K562 (cell line): ENCODE measurements around the gene COL6A2. TPM values are rescaled to one million over a fixed set of nuclear protein-coding genes. Genes with fewer than 3 reads are reported as not detected.
A peak's percentile ranks its signal among the peaks of the same experiment; 100 is the strongest.

ENCODE experiments used
- ATAC-seq: fragments of 200-7000 bp; cut with Tn5 transposase; 3 replicates; pipeline ENCODE4 v1.9.1; 2020; ENCODE audit warnings: moderate library complexity
- BruUV-seq: library from RNA; stranded (reverse); fragments of 400-500 nt; replicated peaks from 2 replicates; lab custom pipeline; 2021; lab: Mats Ljungman, UMichigan
- CTCF ChIA-PET: fragments of 300-600 bp; formaldehyde crosslinking; extraction: SDS; loops from one replicate; lab custom pipeline; 2021; ENCODE audit warnings: low intra/inter-chr PET ratio; lab: Yijun Ruan, JAX
- POLR2A ChIA-PET: fragments of 300-600, 350-650 bp; sonication (Branson Sonifier 250); formaldehyde crosslinking; extraction: SDS; loops from one replicate; lab custom pipeline; 2021; ENCODE audit warnings: antibody characterized with exemption, inconsistent platforms; lab: Yijun Ruan, JAX
- DNase-seq, 4 experiments: peaks; one replicate each; pipeline versions ENCODE4 v3.0.0 to v3.0.0-alpha.2; 2011 to 2018; ENCODE audit warnings: low spot score in 3 of 4, mixed read lengths in 3 of 4; ENCODE audit errors: extremely low read depth in 1 of 4
- FAIRE-seq: peaks from 2 replicates; lab custom pipeline; 2011; peaks lifted over from hg19 to GRCh38; lab: Jason Lieb, UNC
- H2AFZ ChIP-seq: 2 replicates; pipeline ENCODE4 v1.6.0; 2011; ENCODE audit warnings: low read depth, low read length, control low read depth, inconsistent platforms
- H3K27ac ChIP-seq: fragments of 200-600 bp; 3 replicates; pipeline ENCODE4 v1.8.0; 2011; ENCODE audit warnings: low read depth, mild to moderate bottlenecking, control low read depth, inconsistent platforms, low read length, moderate library complexity, mixed read lengths; ENCODE audit errors: extremely low read depth
- H3K27me3 ChIP-seq, 2 experiments: fragments of 300-600 bp in 1 of 2; 2 replicates in 1 of 2; 3 replicates in 1 of 2; pipeline versions ENCODE4 v1.6.0 to v1.8.0; 2011; ENCODE audit warnings: inconsistent platforms in 2 of 2, low read length in 2 of 2, mild to moderate bottlenecking in 1 of 2, mixed read lengths in 1 of 2, moderate library complexity in 1 of 2; ENCODE audit not compliant: control insufficient read depth in 2 of 2, insufficient read depth in 2 of 2
- H3K36me3 ChIP-seq: fragments of 300-600 bp; 3 replicates; pipeline ENCODE4 v1.8.0; 2011; ENCODE audit warnings: mild to moderate bottlenecking, low read length, inconsistent platforms; ENCODE audit not compliant: control insufficient read depth, insufficient read depth
- H3K4me1 ChIP-seq, 2 experiments: fragments of 200-600 bp in 1 of 2; replicated peaks in 1 of 2; 2 replicates in 1 of 2; 3 replicates in 1 of 2; pipeline versions ENCODE4 v1.5.1 to v1.8.0; 2011; ENCODE audit warnings: inconsistent platforms in 2 of 2, low read length in 2 of 2, mild to moderate bottlenecking in 1 of 2, mixed read lengths in 1 of 2, moderate library complexity in 1 of 2; ENCODE audit not compliant: control insufficient read depth in 2 of 2, insufficient read depth in 2 of 2
- H3K4me2 ChIP-seq: 2 replicates; pipeline ENCODE4 v1.6.1; 2011; ENCODE audit warnings: low read length, control low read depth, inconsistent platforms, mixed read lengths; ENCODE audit not compliant: insufficient read depth
- H3K4me3 ChIP-seq: fragments of 200-600 bp; sonication (generic), shearing (Covaris generic); 2 replicates; pipeline ENCODE4 v1.5.1; 2016; ENCODE audit warnings: control low read depth, inconsistent platforms
- H3K79me2 ChIP-seq: fragments of 200-600 bp; 3 replicates; pipeline ENCODE4 v1.8.0; 2011; ENCODE audit warnings: low read length, inconsistent platforms; ENCODE audit not compliant: control insufficient read depth, insufficient read depth
- H3K9ac ChIP-seq, 2 experiments: 2 replicates each; pipeline versions ENCODE4 v1.6.0 to v1.6.1; 2011; ENCODE audit warnings: low read depth in 2 of 2, low read length in 2 of 2, control low read depth in 1 of 2, inconsistent platforms in 1 of 2, mild to moderate bottlenecking in 1 of 2, mixed read lengths in 1 of 2; ENCODE audit not compliant: insufficient read depth in 1 of 2
- H3K9me1 ChIP-seq: one replicate; pipeline ENCODE4 v1.6.0; 2011; ENCODE audit warnings: inconsistent platforms, mild to moderate bottlenecking, low read length, moderate library complexity; ENCODE audit not compliant: control insufficient read depth, insufficient read depth
- H3K9me3 ChIP-seq: replicated peaks from 2 replicates; pipeline ENCODE4 v1.5.1; 2011; ENCODE audit warnings: low read depth, low read length, inconsistent platforms; ENCODE audit not compliant: control insufficient read depth, insufficient read depth
- H4K20me1 ChIP-seq: replicated peaks from 2 replicates; pipeline ENCODE4 v1.6.1; 2011; ENCODE audit warnings: low read length, inconsistent platforms, mixed read lengths; ENCODE audit not compliant: control insufficient read depth, insufficient read depth
- CCNT2 ChIP-seq: IDR thresholded peaks from 2 replicates; pipeline ENCODE4 v1.6.1; 2011; ENCODE audit warnings: borderline replicate concordance, low read depth, mild to moderate bottlenecking, moderate library complexity, mixed read lengths, low read length; ENCODE audit not compliant: insufficient read length; ENCODE audit errors: extremely low read depth
- FOXA1 ChIP-seq: fragments of 450-650 bp; IDR thresholded peaks from 2 replicates; pipeline ENCODE4 v1.6.1; 2016; ENCODE audit warnings: mild to moderate bottlenecking, borderline replicate concordance
- NR4A1 ChIP-seq, 2 experiments: fragments of 250-450 bp in 1 of 2; fragments of 450-650 bp in 1 of 2; sonication (Bioruptor Pico) in 1 of 2; IDR thresholded peaks; 2 replicates each; pipeline versions ENCODE4 v1.4.0 to v1.6.1; 2016 to 2020; ENCODE audit warnings: mild to moderate bottlenecking in 2 of 2, missing compliant biosample characterization in 1 of 2, missing genetic modification characterization in 1 of 2, moderate library complexity in 1 of 2
- PHTF2 ChIP-seq: fragments of 250-450 bp; sonication (Bioruptor Pico); IDR thresholded peaks from 2 replicates; pipeline ENCODE4 v1.5.0; 2021; ENCODE audit warnings: mild to moderate bottlenecking
- SIN3A ChIP-seq, 2 experiments: fragments of 150-350 bp in 1 of 2; IDR thresholded peaks; 2 replicates each; pipeline ENCODE4 v1.6.1; 2011 to 2016; ENCODE audit warnings: borderline replicate concordance in 2 of 2, low read depth in 2 of 2, low read length in 2 of 2, mild to moderate bottlenecking in 2 of 2, moderate library complexity in 2 of 2; ENCODE audit not compliant: control insufficient read depth in 1 of 2
- TAF15 ChIP-seq: fragments of 200-400 bp; formaldehyde crosslinking; IDR thresholded peaks from 2 replicates; pipeline ENCODE4 v1.6.1; 2017; ENCODE audit warnings: mild to moderate bottlenecking, low read depth, low read length, moderate library complexity
- U2AF1 ChIP-seq: fragments of 200-400 bp; formaldehyde crosslinking; optimal IDR thresholded peaks from 2 replicates; pipeline ENCODE3; 2017; ENCODE audit warnings: mild to moderate bottlenecking, low read depth, low read length, moderate library complexity
- ZNF584 ChIP-seq: fragments of 200-800 bp; sonication (Bioruptor generic); IDR thresholded peaks from 2 replicates; pipeline ENCODE4 v1.6.1; 2016; ENCODE audit warnings: low read depth, mild to moderate bottlenecking, missing genetic modification characterization, missing compliant biosample characterization
- ZNF589 ChIP-seq: fragments of 200-800 bp; sonication (Bioruptor generic); IDR thresholded peaks from 2 replicates; pipeline ENCODE4 v1.6.1; 2016; ENCODE audit warnings: low read depth, missing genetic modification characterization, missing compliant biosample characterization
- WGBS: fragments of 100-300 bp; shearing (Covaris generic); methylation state at CpG from one replicate; pipeline ENCODE4 v1.1.6; 2016; ENCODE audit warnings: low coverage, mixed read lengths; ENCODE audit not compliant: insufficient coverage; ENCODE audit errors: missing lambda C conversion rate; 5-methylcytosine and 5-hydroxymethylcytosine counted together
- in situ Hi-C: fragments of 300-500 bp; cut with MboI; formaldehyde crosslinking; loops from 4 replicates; pipeline ENCODE4 v1.15.0; 2018; ENCODE audit warnings: inconsistent platforms, mixed read lengths
- intact Hi-C: fragments of 100-400 bp; cut with micrococcal nuclease; formaldehyde crosslinking; loops from 2 replicates; pipeline ENCODE4 v1.14.2; 2022
- polyA plus RNA-seq, 8 experiments: library from polyadenylated mRNA; depleted of rRNA in 4 of 8; stranded (reverse) in 5 of 8; unstranded in 3 of 8; fragments of >200 nt; fragmentation: Nextera tagmentation in 2 of 8; fragmentation: Illumina TruSeq in 1 of 8; extraction: Ambion mirVana in 2 of 8; extraction: Trizol in 1 of 8; gene quantifications; 2 replicates each; pipeline versions ENCODE4 v1.2.1 to v1.2.3, GENCODE V29; 2011 to 2014; ENCODE audit warnings: inconsistent platforms in 1 of 8, missing spikeins in 1 of 8
- total RNA-seq, 7 experiments: library from RNA; depleted of rRNA in 6 of 7; stranded (reverse); fragments of >200 nt in 6 of 7; fragmentation: Illumina TruSeq in 2 of 7; extraction: Trizol in 2 of 7; gene quantifications; 2 replicates each; pipeline versions ENCODE4 v1.2.1 to v1.2.3, GENCODE V29; 2011 to 2021; ENCODE audit warnings: low replicate concordance in 1 of 7
- TF ChIP-seq, protein P1 (sequence below): sonication (generic); formaldehyde crosslinking; IDR thresholded peaks from 2 replicates; pipeline ENCODE4 v1.8.0; 2023; ENCODE audit warnings: missing genetic modification reagents, mild to moderate bottlenecking, borderline replicate concordance
- TF ChIP-seq, protein P2 (sequence below): fragments of 450-650 bp; IDR thresholded peaks from 2 replicates; pipeline ENCODE4 v1.6.1; 2017; ENCODE audit warnings: mild to moderate bottlenecking, moderate library complexity

Gene COL6A2
- total and polyA plus RNA-seq, 9 of the 15 experiments (the other 6 are each of a cell fraction or from before 2014, with no cell fraction given), result 0.07 to 1.1 (median 0.24) TPM; not detected in 3

GRCh38 chr21:46081862-46082712 is 15.8 kb upstream of the COL6A2 start:
- ChIA-PET POLR2A (interaction anchor here (0.6 kb wide), 1 partner anchor 36 kb away, joined by 3 read pairs; no protein-coding TSS in a partner anchor), CTCF (no interaction called here)
- WGBS, result 4% methylated on average over 33 of the region's 35 CpGs
- no peak overlapping the region for H3K4me2 ChIP-seq
- H3K9me1 ChIP-seq, result no peaks in the 10 kb centered on the region
- DNase-seq (no peak), FAIRE-seq (no peak), ATAC-seq (no peak)
- H3K4me1 ChIP-seq, result peaks cover 0 to 31% of the 10 kb centered on the region in 2 experiments; a peak in 2 of 5 replicates
- intact Hi-C loops (no loop called here), in situ Hi-C loops (no loop called here)
- no peak overlapping the region for H2AFZ ChIP-seq
- H3K4me3 ChIP-seq, result no peak overlapping the region
- H3K36me3 ChIP-seq, result no peaks in the 10 kb centered on the region
- no TSS peak for BruUV-seq
- peaks cover 17% of the 10 kb centered on the region; the same call in 1 of the 2 replicates for H4K20me1 ChIP-seq
- H3K27ac ChIP-seq, result no peak overlapping the region
- no peaks in the 10 kb centered on the region for H3K9me3 ChIP-seq
- H3K9ac ChIP-seq, result peak overlapping the region in 1 of 2 experiments; percentile 41; a peak in 2 of 4 replicates
- no peaks in the 10 kb centered on the region for H3K79me2 ChIP-seq
- peaks cover 59 to 76% of the 10 kb centered on the region in 2 experiments for H3K27me3 ChIP-seq
- TF ChIP-seq SIN3A (IDR thresholded peaks at IDR 0.05; ENCODE audit: borderline replicate concordance in 2 of 2, control insufficient read depth in 1 of 2, low read depth in 2 of 2, low read length in 2 of 2) (no peak), CCNT2 (no peak), FOXA1 (no peak), PHTF2 (CRISPR knock-in tag) (no peak), ZNF584 (CRISPR knock-in tag) (no peak), U2AF1 (no peak), ZNF589 (no peak), TAF15 (no peak), NR4A1 (CRISPR knock-in tag; IDR thresholded peaks at IDR 0.05) (no peak), NR4A1 (tag; IDR thresholded peaks at IDR 0.05) (no peak)
- TF ChIP-seq, protein P1, sequence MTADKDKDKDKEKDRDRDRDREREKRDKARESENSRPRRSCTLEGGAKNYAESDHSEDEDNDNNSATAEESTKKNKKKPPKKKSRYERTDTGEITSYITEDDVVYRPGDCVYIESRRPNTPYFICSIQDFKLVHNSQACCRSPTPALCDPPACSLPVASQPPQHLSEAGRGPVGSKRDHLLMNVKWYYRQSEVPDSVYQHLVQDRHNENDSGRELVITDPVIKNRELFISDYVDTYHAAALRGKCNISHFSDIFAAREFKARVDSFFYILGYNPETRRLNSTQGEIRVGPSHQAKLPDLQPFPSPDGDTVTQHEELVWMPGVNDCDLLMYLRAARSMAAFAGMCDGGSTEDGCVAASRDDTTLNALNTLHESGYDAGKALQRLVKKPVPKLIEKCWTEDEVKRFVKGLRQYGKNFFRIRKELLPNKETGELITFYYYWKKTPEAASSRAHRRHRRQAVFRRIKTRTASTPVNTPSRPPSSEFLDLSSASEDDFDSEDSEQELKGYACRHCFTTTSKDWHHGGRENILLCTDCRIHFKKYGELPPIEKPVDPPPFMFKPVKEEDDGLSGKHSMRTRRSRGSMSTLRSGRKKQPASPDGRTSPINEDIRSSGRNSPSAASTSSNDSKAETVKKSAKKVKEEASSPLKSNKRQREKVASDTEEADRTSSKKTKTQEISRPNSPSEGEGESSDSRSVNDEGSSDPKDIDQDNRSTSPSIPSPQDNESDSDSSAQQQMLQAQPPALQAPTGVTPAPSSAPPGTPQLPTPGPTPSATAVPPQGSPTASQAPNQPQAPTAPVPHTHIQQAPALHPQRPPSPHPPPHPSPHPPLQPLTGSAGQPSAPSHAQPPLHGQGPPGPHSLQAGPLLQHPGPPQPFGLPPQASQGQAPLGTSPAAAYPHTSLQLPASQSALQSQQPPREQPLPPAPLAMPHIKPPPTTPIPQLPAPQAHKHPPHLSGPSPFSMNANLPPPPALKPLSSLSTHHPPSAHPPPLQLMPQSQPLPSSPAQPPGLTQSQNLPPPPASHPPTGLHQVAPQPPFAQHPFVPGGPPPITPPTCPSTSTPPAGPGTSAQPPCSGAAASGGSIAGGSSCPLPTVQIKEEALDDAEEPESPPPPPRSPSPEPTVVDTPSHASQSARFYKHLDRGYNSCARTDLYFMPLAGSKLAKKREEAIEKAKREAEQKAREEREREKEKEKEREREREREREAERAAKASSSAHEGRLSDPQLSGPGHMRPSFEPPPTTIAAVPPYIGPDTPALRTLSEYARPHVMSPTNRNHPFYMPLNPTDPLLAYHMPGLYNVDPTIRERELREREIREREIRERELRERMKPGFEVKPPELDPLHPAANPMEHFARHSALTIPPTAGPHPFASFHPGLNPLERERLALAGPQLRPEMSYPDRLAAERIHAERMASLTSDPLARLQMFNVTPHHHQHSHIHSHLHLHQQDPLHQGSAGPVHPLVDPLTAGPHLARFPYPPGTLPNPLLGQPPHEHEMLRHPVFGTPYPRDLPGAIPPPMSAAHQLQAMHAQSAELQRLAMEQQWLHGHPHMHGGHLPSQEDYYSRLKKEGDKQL (CRISPR knock-in tag), result no peak
- TF ChIP-seq, protein P2, sequence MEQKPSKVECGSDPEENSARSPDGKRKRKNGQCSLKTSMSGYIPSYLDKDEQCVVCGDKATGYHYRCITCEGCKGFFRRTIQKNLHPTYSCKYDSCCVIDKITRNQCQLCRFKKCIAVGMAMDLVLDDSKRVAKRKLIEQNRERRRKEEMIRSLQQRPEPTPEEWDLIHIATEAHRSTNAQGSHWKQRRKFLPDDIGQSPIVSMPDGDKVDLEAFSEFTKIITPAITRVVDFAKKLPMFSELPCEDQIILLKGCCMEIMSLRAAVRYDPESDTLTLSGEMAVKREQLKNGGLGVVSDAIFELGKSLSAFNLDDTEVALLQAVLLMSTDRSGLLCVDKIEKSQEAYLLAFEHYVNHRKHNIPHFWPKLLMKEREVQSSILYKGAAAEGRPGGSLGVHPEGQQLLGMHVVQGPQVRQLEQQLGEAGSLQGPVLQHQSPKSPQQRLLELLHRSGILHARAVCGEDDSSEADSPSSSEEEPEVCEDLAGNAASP, result no peak
